ENCODE data around the gene IKZF1. TPM values are rescaled to one million over a fixed set of nuclear protein-coding genes. Genes with fewer than 3 reads are reported as not detected.

IKZF1 gene
- total and polyA plus RNA-seq, 9 of the 15 experiments (the other 6 are each of a cell fraction or from before 2014, with no cell fraction given) = 12.6 to 85.3 (median 44.7) TPM

DNA sequence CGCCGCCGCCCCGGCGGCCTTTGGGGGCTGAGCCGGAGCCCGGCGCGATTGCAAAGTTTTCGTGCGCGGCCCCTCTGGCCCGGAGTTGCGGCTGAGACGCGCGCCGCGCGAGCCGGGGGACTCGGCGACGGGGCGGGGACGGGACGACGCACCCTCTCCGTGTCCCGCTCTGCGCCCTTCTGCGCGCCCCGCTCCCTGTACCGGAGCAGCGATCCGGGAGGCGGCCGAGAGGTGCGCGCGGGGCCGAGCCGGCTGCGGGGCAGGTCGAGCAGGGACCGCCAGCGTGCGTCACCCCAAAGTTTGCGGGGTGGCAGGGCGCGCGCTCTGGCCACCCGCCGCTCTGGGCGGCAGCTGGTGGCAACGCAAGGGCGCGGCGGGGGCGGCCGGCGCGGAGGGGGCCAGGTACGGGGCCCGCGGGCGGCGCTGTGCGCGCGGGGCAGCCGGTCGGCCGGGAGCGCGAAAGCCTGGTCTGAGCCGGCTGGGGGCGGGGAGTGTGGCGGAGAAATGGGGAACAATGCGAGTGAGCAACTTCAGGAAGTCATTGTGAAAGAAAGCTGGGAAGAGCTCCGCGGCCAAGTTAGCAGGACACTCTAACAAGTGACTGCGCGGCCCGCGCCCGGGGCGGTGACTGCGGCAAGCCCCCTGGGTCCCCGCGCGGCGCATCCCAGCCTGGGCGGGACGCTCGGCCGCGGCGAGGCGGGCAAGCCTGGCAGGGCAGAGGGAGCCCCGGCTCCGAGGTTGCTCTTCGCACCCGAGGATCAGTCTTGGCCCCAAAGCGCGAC is at the start of gene IKZF1 (continued):
- TF ChIP-seq MAFF (IDR thresholded peaks at IDR 0.05; ENCODE audit: low read length) = no peak
- peak in 1 of 2 experiments; percentile 30; a peak in 1 of 4 replicates for TF ChIP-seq SIN3A (IDR thresholded peaks at IDR 0.05; ENCODE audit: borderline replicate concordance in 2 of 2, control insufficient read depth in 1 of 2, low read depth in 2 of 2, low read length in 2 of 2)
- no peak for TF ChIP-seq ZNF134 (CRISPR knock-in tag; conservative IDR thresholded peaks at IDR 0.05)
- TF ChIP-seq, protein P1, sequence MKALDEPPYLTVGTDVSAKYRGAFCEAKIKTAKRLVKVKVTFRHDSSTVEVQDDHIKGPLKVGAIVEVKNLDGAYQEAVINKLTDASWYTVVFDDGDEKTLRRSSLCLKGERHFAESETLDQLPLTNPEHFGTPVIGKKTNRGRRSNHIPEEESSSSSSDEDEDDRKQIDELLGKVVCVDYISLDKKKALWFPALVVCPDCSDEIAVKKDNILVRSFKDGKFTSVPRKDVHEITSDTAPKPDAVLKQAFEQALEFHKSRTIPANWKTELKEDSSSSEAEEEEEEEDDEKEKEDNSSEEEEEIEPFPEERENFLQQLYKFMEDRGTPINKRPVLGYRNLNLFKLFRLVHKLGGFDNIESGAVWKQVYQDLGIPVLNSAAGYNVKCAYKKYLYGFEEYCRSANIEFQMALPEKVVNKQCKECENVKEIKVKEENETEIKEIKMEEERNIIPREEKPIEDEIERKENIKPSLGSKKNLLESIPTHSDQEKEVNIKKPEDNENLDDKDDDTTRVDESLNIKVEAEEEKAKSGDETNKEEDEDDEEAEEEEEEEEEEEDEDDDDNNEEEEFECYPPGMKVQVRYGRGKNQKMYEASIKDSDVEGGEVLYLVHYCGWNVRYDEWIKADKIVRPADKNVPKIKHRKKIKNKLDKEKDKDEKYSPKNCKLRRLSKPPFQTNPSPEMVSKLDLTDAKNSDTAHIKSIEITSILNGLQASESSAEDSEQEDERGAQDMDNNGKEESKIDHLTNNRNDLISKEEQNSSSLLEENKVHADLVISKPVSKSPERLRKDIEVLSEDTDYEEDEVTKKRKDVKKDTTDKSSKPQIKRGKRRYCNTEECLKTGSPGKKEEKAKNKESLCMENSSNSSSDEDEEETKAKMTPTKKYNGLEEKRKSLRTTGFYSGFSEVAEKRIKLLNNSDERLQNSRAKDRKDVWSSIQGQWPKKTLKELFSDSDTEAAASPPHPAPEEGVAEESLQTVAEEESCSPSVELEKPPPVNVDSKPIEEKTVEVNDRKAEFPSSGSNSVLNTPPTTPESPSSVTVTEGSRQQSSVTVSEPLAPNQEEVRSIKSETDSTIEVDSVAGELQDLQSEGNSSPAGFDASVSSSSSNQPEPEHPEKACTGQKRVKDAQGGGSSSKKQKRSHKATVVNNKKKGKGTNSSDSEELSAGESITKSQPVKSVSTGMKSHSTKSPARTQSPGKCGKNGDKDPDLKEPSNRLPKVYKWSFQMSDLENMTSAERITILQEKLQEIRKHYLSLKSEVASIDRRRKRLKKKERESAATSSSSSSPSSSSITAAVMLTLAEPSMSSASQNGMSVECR (CRISPR knock-in tag; IDR thresholded peaks at IDR 0.05) = peak; percentile 45; the same call in 1 of the 2 replicates

DNA sequence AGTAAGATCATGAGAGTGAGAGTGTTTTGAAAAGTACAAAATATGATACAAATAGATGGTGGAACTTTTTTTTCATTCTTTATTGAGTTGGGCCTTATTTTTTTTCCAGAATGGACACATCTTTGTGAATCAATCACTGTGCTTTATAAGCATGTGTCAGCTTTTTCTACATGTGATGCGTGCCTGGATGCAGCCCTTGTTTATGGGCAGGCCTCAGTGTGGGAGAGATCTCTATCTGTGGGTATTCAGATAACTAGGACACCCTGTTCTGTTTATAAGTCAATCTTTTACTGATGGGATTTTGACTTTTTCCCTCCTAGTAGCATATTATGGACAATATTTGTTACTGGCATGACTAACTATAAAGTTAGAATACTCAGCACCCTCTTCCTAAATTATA is 42.9 kb upstream of the IKZF1 start:
- Histone ChIP-seq H3K4me1 (replicated peaks in 1 of 2; ENCODE audit: control insufficient read depth in 2 of 2, insufficient read depth in 2 of 2, low read length in 2 of 2) (peaks cover under 1 to 35% of the 10 kb centered on the region in 2 experiments), H4K20me1 (replicated peaks; ENCODE audit: control insufficient read depth, insufficient read depth, low read length) (no peaks in the 10 kb centered on the region), H2AFZ (ENCODE audit: low read depth, low read length) (peak overlapping the region; percentile 75; the same call in 1 of the 2 replicates), H3K9me3 (replicated peaks; ENCODE audit: control insufficient read depth, insufficient read depth, low read depth, low read length) (no peaks in the 10 kb centered on the region), H3K27ac (ENCODE audit: extremely low read depth, low read depth, low read length) (no peak overlapping the region), H3K36me3 (ENCODE audit: control insufficient read depth, insufficient read depth, low read length) (no peaks in the 10 kb centered on the region), H3K4me3 (no peak overlapping the region), H3K4me2 (ENCODE audit: insufficient read depth, low read length) (no peak overlapping the region), H3K9ac (ENCODE audit: insufficient read depth in 1 of 2, low read depth in 2 of 2, low read length in 2 of 2) (no peak overlapping the region), H3K27me3 (ENCODE audit: control insufficient read depth in 2 of 2, insufficient read depth in 2 of 2, low read length in 2 of 2) (no peaks in the 10 kb centered on the region), H3K79me2 (ENCODE audit: control insufficient read depth, insufficient read depth, low read length) (no peaks in the 10 kb centered on the region), H3K9me1 (ENCODE audit: control insufficient read depth, insufficient read depth, low read length) (no peaks in the 10 kb centered on the region)
- no peak for FAIRE-seq
- WGBS (ENCODE audit: insufficient coverage, low coverage, missing lambda C conversion rate) = 35% methylated on average over 1 of the region's 1 CpG
- no peak for DNase-seq (ENCODE audit: extremely low read depth in 1 of 4, low spot score in 3 of 4)
- no peak for ATAC-seq
- ChIA-PET POLR2A (interaction anchor here (0.8 kb wide), 1 partner anchor 35 kb away, joined by 6 read pairs; no protein-coding TSS in a partner anchor), CTCF (ENCODE audit: low intra/inter-chr PET ratio) (no interaction called here)
- TF ChIP-seq MAFF (IDR thresholded peaks at IDR 0.05; ENCODE audit: low read length) (peak; percentile 30; the same call in 1 of the 2 replicates), MEIS2 (IDR thresholded peaks at IDR 0.05; ENCODE audit: partially characterized antibody) (peak; percentile 17), NFE2 (IDR thresholded peaks at IDR 0.05; ENCODE audit: low read depth) (0 out of 2 replicates have a peak, but pooled peaks have one; percentile 27), ATF7 (IDR thresholded peaks at IDR 0.05) (no peak), ZNF316 (IDR thresholded peaks at IDR 0.05) (peak; percentile 64), C11orf30 (IDR thresholded peaks at IDR 0.05; ENCODE audit: low read depth) (peak; percentile 66), MAFG (tag; conservative IDR thresholded peaks at IDR 0.05) (peak; percentile 42; the same call in 1 of the 2 replicates), PCBP1 (IDR thresholded peaks at IDR 0.05; ENCODE audit: low read depth, low read length, poor library complexity, severe bottlenecking) (no peak)
- TF ChIP-seq, protein P2, sequence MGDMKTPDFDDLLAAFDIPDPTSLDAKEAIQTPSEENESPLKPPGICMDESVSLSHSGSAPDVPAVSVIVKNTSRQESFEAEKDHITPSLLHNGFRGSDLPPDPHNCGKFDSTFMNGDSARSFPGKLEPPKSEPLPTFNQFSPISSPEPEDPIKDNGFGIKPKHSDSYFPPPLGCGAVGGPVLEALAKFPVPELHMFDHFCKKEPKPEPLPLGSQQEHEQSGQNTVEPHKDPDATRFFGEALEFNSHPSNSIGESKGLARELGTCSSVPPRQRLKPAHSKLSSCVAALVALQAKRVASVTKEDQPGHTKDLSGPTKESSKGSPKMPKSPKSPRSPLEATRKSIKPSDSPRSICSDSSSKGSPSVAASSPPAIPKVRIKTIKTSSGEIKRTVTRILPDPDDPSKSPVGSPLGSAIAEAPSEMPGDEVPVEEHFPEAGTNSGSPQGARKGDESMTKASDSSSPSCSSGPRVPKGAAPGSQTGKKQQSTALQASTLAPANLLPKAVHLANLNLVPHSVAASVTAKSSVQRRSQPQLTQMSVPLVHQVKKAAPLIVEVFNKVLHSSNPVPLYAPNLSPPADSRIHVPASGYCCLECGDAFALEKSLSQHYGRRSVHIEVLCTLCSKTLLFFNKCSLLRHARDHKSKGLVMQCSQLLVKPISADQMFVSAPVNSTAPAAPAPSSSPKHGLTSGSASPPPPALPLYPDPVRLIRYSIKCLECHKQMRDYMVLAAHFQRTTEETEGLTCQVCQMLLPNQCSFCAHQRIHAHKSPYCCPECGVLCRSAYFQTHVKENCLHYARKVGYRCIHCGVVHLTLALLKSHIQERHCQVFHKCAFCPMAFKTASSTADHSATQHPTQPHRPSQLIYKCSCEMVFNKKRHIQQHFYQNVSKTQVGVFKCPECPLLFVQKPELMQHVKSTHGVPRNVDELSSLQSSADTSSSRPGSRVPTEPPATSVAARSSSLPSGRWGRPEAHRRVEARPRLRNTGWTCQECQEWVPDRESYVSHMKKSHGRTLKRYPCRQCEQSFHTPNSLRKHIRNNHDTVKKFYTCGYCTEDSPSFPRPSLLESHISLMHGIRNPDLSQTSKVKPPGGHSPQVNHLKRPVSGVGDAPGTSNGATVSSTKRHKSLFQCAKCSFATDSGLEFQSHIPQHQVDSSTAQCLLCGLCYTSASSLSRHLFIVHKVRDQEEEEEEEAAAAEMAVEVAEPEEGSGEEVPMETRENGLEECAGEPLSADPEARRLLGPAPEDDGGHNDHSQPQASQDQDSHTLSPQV (IDR thresholded peaks at IDR 0.05) = no peak
- in situ Hi-C loops (cut with MboI) = no loop called here
- BruUV-seq (replicated peaks) = no TSS peak
- intact Hi-C loops (cut with micrococcal nuclease) = no loop called here
